Right lung (tissue), 5 donors: ENCODE data around the gene ARHGAP30. TPM values are rescaled to one million over a fixed set of nuclear protein-coding genes. Genes with fewer than 3 reads are reported as not detected.
A peak's percentile ranks its signal among the peaks of the same experiment; 100 is the strongest.
"Not testable (repeated sequence)": the region's sequence is repeated elsewhere in the genome, so short reads cannot be mapped to it uniquely, and the experiment has no call there.

Experiments used
- DNase-seq, 2 donors: peaks; one replicate each; pipeline ENCODE4 v3.0.0-alpha.2; 2013
- polyA plus RNA-seq, 5 donors: library from polyadenylated mRNA; unstranded; fragments of 120-200 nt; gene quantifications; one replicate each; pipeline versions ENCODE4 v1.2.1 to v1.2.3, GENCODE V29; 2013; ENCODE audit warnings: inconsistent platforms in 1 of 5, low replicate concordance in 1 of 5; ENCODE audit not compliant: insufficient read length in 5 of 5, insufficient read depth in 1 of 5

ARHGAP30 gene
- polyA plus RNA-seq, 5 donors, result 2.8 to 4.7 (median 3.9) TPM

DNA sequence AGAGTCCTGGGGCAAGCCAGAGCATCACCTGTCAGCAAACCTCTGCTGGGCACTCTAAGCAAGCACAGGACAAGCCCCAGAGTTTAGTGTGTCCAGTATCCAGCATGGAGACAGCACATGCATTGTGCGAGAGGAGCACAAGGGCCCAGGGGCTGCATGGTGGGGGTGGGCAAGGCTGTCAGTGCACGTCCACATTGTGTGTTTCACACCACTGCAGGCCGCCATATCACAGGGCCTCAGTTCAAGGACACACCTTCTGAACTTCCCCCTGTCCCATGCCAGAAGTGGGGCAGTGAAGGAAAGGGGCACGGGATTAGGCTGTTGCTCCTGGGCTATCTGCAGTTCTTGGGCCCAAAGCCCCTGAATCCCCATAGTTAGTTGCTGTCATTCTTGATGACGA lies 30.1 kb downstream of the ARHGAP30 start:
- no peak for DNase-seq

DNA sequence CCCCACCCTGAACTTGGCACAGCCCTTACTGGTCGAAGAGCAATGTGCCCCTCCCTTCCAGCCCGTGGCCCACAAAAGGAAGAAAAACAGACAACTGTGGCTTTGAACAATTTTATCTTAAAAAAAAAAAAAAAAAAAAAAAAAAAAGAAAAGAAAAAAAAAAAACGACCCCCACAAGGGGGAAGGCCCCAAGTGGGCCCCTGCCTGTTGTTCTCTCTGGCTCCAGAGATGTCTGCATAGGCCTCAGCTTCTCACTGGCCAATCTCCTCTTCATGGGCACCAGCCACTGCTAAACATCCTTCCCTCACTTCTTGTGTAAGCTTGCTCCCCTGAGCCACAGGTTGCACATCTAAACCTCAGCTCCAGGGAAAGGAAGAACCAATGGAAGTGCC lies 30.5 kb downstream of the ARHGAP30 start:
- no peak for DNase-seq

DNA sequence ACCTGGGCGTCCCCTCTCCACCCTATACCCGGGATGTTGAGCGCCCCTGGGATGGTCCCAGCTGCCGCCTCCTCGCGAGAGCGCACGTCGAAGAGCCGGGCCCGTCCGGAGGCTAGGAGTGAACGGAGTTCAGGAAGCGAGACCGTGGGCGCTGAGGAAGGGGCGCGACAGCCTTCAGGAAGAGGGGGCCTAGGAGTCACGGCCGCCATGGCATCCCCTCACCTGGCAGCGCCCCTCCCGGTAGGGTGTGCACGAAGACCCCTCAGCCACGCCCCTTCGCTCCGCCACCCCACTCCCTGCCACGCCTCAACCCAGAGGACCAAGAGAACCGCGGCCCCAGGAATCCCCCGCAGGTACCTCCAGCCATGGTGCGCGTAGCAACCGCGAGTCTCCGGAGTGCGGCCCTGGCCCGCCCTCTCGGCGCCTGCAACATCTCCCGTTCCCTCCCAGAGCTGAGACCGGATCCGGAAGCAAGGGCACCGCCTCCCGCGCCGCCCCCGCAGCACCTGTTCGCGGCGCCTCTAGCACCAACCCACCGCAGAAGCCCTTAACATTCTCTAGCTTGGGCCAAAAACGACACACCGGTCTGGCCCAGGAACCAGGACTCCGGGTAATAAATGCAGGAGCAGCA lies 31.1 kb downstream of the ARHGAP30 start, which contains the start of gene TSTD1:
Gene TSTD1, minus strand, starts transcription at position 442 of the 631 bp plus-strand sequence. Its CDS starts 75 bp downstream, at position 367.
- peak; percentile 45 to 49 for DNase-seq

GRCh38 chr1:161037661-161038522 lies 31.8 kb downstream of the ARHGAP30 start:
- DNase-seq, result no peak

- no peak for DNase-seq
These were observed 35.9 kb downstream of the ARHGAP30 start for GRCh38 chr1:161033751-161034150.

DNA sequence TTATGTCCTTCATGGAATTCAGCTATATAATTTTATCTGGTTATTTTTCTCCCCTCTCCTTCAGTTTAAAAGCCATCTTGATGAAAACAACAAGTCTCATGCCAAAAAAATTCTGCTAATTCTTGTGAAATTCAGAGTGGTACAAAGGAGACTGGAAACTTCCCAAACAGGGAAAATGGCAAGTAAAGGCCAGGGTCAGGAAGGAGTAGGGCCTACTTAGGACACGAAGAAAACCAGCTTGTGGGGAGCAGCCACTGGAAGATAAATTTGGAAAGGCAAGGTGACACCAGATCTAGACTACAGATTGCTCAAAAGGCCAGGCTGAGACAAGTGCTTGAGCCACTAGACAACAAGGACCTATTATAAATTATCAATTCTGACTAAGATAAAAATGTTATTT lies 37.3 kb downstream of the ARHGAP30 start:
- DNase-seq, result no peak

DNA sequence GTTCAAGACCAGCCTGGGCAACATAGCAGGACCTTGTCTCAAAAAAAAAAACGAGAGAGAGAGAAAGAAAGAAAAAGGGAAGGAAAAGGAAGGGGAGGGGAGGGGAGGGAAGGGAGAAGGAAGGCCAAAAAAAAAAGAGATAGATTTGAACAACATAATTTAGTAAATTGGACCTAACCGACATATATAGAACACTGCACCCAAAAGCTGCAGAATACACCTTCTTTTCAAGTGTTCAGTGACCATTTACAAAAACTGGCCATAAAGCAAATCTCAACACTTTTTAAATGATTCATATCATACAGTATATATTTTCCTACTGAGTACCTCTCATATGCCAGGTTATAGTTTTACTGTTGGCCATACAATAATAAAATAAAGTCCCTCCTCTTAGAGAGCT lies 37.8 kb downstream of the ARHGAP30 start:
- DNase-seq, result no peak

- DNase-seq, result not testable (repeated sequence)
These were observed 40.2 kb downstream of the ARHGAP30 start for GRCh38 chr1:161029466-161029865.

- DNase-seq, result not testable (repeated sequence)
These were observed 42.7 kb downstream of the ARHGAP30 start for GRCh38 chr1:161026954-161027353.

DNA sequence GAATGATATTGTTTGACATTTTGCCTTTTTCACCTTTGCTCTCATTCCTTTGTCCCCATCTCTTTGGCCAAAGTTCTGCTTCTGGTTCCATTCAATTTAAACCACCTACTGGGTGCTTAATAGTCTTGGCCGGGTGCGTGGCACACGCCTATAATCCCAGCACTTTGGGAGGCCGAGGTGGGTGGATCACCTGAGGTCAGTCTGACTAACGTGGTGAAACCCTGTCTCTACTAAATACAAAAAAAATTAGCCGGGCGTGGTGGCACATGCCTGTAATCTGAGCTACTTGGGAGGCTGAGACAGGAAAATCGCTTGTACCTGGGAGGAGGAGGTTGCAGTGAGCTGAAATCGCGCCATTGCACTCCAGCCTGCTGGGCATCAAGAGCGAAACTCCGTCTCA lies 47.3 kb downstream of the ARHGAP30 start:
- not testable (repeated sequence) for DNase-seq

GRCh38 chr1:161021970-161022353 lies 47.7 kb downstream of the ARHGAP30 start:
- DNase-seq, result no peak

- peak; percentile 83 to 85 for DNase-seq
These were observed 48.3 kb downstream of the ARHGAP30 start for GRCh38 chr1:161021165-161021969.

DNA sequence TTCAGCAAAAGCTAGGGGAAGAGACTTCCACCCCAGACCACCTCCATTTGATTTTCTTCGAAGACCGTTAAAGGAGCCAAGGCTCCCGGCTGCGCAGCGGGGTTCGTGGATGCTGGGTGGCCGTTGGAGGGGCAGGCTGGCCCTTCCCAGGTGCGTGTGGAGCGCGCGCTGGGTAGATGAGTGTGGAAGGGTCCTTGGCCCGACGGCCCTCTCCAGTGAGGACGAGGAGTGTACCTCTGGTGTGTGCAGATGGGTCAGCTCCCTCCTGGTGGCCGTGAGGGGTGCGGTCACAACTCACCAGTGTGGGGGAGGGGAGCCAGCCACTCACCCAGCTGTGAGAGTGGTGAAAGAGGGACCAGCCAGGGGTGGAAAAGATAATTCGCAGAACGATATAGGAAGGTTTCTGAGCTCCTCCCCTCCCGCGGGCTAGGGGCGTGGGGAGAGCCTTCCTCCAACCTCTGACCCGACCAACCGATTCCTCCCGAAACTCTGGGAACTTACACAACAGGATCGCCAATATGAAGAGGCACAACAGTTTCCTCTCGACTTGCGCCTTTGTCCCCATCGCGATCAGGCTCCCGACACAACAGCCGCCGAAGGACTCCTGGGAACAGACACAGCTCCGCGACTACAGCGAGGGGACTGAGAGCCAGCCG lies 49.1 kb downstream of the ARHGAP30 start, which contains the start of gene F11R:
Gene F11R, minus strand, starts transcription at position 644 of the 656 bp plus-strand sequence. Its CDS starts 79 bp downstream, at position 565.
- peak in 1 of 2 donors; percentile 46 for DNase-seq

DNA sequence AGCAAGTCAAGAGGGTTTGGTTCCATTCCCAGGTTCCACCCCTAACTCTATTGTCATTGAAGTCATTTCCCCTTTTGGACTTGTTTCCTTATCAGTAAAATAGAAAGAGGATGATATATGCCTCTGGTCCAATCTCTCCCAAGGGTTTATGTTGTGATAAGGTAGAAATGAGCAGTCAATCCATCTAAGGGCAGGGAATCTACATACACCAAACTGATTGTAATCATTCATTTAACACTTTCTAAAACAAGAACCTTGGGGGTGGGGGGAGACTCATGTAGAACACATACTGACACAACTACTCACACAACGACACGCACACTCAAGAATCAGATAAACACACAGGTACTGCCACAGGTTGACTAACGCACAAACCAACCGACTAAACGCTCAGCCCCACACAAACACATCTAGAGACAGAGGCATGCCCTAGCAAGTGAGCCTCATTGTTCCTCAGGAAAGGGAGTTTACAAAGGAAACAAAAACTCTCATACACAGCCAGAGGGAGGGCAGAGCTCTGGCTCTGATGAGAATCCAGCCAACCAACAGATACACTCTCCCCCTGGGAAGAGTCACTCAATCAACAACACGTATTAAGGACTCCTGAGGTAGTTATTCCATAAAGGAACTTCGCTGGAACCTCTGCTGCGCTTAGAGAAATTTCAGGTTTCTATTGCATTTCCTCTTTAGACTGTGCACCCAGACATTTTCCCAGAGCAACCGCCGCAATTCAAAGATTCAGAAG lies 49.8 kb downstream of the ARHGAP30 start:
- no peak for DNase-seq

DNA sequence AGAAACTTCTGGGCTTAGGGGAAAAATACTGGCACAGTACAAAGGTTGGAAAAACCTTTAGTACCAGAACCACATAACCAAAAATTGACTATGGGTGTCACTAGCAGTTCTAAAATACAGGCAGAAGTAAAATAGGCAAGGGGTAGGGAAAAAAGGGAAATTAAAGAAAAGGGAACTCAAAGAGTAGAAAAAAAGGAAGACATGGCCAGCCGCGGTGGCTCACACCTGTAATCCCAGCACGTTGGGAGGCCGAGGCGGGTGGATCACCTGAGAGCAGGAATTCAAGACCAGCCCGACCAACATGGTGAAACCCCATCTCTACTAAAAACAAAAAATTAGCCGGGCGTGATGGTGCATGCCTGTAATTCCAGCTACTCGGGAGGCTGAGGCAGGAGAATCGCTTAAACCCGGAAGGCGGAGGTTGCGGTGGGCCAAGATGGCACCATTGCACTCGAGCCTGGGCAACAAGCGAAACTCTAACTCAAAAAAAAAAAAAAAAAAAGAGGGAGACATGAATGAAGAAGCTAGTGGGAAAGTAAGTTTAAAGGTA lies 50.5 kb downstream of the ARHGAP30 start:
- not testable (repeated sequence) for DNase-seq

- DNase-seq, result no peak
These were observed 51.1 kb downstream of the ARHGAP30 start for GRCh38 chr1:161018631-161018930.

DNA sequence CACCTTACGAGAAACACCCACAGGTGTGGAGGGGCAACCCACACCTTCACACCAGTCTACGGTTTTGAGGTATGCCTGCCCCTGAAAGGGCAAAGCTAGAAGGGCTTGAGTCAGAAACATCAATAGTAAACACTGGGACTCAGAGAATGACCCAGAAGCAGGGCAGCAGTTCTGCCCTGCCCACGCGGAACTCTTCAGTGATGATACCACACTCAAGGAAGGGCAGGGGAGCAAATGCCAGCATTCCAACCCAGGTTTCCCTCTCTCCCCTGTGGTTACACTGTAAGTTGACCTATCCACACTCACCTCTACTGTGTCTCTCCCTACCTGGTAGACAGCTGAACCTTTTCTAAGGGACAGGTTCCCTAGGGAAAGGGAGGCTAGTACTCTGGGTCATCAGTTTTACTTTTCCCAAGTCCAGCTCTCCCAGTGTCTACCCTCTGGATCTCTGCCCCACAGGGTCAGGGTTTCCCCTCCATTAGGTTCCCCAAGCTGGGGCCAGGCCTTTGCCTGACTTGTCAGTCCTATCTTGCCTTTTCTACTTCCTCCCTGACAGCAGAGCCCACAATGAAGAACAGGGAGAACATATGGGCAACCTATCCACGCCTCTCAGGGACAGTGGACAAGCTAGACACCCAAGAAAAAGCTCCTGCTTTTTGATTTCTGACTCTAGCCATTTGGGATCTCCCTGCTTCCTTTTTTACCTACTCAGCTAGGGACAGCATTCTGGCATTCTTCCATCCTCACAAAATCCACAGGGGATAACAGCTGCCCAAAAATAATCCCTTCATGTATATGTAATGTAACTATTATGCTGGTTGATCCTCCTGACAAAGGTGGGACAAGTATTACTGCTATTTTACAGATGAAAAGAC lies 51.7 kb downstream of the ARHGAP30 start:
- no peak for DNase-seq

GRCh38 chr1:161017181-161017580 lies 52.5 kb downstream of the ARHGAP30 start:
- not testable (repeated sequence) for DNase-seq

GRCh38 chr1:161016683-161017082 lies 53.0 kb downstream of the ARHGAP30 start:
- DNase-seq, result not testable (repeated sequence)
